Measurements from ENCODE around the gene LTBP2.

LTBP2 gene

DNA sequence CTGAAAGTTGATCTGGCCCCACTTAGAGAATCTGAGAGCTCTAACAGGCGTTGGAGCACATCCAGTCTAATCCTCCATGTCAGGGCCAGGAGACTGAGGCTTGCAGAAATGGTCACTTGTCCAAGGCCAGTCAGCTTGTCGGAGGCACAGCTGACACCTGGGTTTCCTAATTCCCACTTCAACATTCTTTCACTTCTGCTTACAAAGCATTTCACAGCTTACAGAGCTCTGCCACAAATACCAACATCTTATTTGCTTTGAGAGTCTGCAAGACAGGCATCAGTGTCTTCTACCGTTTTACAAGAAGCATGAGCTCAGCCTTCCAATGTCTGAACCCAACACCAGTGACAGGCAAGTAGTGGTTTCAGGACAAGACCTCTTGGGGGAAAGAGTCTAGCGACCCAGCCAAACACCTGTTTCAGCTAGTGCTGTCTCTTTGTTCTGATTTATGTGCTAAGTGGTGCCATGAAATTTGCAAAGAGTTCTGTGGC lies 86.6 kb downstream of the LTBP2 start (continued):
- TF ChIP-seq, protein P1, sequence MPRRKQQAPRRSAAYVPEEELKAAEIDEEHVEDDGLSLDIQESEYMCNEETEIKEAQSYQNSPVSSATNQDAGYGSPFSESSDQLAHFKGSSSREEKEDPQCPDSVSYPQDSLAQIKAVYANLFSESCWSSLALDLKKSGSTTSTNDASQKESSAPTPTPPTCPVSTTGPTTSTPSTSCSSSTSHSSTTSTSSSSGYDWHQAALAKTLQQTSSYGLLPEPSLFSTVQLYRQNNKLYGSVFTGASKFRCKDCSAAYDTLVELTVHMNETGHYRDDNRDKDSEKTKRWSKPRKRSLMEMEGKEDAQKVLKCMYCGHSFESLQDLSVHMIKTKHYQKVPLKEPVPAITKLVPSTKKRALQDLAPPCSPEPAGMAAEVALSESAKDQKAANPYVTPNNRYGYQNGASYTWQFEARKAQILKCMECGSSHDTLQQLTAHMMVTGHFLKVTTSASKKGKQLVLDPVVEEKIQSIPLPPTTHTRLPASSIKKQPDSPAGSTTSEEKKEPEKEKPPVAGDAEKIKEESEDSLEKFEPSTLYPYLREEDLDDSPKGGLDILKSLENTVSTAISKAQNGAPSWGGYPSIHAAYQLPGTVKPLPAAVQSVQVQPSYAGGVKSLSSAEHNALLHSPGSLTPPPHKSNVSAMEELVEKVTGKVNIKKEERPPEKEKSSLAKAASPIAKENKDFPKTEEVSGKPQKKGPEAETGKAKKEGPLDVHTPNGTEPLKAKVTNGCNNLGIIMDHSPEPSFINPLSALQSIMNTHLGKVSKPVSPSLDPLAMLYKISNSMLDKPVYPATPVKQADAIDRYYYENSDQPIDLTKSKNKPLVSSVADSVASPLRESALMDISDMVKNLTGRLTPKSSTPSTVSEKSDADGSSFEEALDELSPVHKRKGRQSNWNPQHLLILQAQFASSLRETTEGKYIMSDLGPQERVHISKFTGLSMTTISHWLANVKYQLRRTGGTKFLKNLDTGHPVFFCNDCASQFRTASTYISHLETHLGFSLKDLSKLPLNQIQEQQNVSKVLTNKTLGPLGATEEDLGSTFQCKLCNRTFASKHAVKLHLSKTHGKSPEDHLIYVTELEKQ (tag by site-specific recombination; IDR thresholded peaks at IDR 0.05; ENCODE audit: borderline replicate concordance) = no peak

DNA sequence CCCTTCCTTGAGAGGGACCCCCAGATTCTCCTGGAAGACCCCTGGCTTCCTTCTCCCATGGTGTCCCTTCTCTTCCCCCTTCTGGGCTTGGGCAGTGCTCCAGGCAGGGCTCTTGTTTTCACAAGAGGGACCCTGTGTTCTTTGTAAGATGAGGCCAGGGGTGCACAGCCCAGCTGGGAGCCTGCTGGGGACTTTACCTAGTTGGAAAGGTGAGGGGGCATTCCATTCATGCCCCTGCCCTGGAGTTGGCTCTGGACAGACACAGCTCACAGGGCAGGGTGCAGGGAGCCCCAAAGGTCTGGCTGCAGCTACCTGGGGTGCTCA lies 87.3 kb downstream of the LTBP2 start:
- POLR2A ChIA-PET = no interaction called here

DNA sequence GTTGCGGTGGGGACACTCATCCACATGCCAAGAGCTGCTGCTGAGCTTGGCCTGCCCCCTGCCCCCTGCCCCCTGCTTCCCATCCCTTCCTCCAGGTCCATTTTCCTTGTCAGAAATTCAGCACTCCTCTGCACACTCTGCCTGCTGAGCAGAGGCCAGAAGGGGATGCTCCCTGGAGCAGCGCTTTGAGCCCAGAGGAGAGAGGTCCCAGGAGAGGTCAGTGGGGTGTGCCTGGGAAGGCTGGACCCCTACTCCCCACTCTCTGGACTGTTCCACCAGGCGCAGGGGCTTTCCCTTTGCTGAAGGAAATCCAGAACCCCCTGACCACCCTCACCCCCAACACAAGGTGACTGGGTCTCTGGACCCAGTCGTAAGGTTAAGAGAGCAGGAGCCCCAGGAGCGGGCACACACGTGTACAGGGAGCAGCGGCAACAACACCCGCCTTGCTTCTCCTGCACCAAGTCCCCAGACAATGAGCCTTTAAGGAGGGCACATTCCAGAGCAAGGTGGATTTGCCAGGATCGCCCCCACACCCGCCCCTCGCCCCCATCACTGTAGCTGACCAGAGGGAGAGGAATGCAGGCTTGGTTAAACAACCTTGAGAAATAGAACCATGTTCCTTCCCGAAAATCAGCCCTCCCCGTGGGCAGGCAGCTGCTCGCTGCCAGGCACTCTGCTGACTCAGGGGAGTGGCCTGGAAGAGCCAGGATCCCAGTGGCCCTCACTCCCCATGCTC lies 87.8 kb downstream of the LTBP2 start:
- H3K36me3 ChIP-seq (ENCODE audit: control insufficient read depth in 2 of 2, insufficient read depth in 1 of 2, low read length in 2 of 2) = no peaks in the 10 kb centered on the region
- H3K27ac ChIP-seq (ENCODE audit: extremely low read depth, low read depth, low read length) = no peak overlapping the region
- no peaks in the 10 kb centered on the region for H3K9me3 ChIP-seq (ENCODE audit: control insufficient read depth, insufficient read depth, low read depth, low read length)
- H3K4me3 ChIP-seq (ENCODE audit: low read depth, low read length) = no peak overlapping the region
- H3K4me1 ChIP-seq (ENCODE audit: control insufficient read depth, insufficient read depth, low read length) = no peaks in the 10 kb centered on the region
- ChIA-PET CTCF (interaction anchor here (1.2 kb wide), 1 partner anchor 11 kb away, joined by 3 read pairs; no protein-coding TSS in a partner anchor), POLR2A (no interaction called here)
- TF ChIP-seq, protein P2, sequence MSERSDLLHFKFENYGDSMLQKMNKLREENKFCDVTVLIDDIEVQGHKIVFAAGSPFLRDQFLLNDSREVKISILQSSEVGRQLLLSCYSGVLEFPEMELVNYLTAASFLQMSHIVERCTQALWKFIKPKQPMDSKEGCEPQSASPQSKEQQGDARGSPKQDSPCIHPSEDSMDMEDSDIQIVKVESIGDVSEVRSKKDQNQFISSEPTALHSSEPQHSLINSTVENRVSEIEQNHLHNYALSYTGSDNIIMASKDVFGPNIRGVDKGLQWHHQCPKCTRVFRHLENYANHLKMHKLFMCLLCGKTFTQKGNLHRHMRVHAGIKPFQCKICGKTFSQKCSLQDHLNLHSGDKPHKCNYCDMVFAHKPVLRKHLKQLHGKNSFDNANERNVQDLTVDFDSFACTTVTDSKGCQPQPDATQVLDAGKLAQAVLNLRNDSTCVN (tag by site-specific recombination; optimal IDR thresholded peaks at IDR 0.05) = no peak
- TF ChIP-seq, protein P3, sequence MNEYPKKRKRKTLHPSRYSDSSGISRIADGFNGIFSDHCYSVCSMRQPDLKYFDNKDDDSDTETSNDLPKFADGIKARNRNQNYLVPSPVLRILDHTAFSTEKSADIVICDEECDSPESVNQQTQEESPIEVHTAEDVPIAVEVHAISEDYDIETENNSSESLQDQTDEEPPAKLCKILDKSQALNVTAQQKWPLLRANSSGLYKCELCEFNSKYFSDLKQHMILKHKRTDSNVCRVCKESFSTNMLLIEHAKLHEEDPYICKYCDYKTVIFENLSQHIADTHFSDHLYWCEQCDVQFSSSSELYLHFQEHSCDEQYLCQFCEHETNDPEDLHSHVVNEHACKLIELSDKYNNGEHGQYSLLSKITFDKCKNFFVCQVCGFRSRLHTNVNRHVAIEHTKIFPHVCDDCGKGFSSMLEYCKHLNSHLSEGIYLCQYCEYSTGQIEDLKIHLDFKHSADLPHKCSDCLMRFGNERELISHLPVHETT (tag by site-specific recombination; IDR thresholded peaks at IDR 0.05) = no peak
- TF ChIP-seq ZNF404 (tag by site-specific recombination; IDR thresholded peaks at IDR 0.05) = no peak
- TF ChIP-seq ZFHX2 (tag by site-specific recombination; conservative IDR thresholded peaks at IDR 0.05) = no peak
- TF ChIP-seq, protein P4, sequence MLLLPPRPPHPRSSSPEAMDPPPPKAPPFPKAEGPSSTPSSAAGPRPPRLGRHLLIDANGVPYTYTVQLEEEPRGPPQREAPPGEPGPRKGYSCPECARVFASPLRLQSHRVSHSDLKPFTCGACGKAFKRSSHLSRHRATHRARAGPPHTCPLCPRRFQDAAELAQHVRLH (tag by site-specific recombination; IDR thresholded peaks at IDR 0.05) = no peak
- TF ChIP-seq, protein P5, sequence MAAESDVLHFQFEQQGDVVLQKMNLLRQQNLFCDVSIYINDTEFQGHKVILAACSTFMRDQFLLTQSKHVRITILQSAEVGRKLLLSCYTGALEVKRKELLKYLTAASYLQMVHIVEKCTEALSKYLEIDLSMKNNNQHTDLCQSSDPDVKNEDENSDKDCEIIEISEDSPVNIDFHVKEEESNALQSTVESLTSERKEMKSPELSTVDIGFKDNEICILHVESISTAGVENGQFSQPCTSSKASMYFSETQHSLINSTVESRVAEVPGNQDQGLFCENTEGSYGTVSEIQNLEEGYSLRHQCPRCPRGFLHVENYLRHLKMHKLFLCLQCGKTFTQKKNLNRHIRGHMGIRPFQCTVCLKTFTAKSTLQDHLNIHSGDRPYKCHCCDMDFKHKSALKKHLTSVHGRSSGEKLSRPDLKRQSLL (tag by site-specific recombination; IDR thresholded peaks at IDR 0.05) = no peak
- TF ChIP-seq ZNF624 (tag by site-specific recombination; IDR thresholded peaks at IDR 0.05) = no peak
- no peak for TF ChIP-seq ZNF140 (tag by site-specific recombination; IDR thresholded peaks at IDR 0.05)
- no peak for TF ChIP-seq ZNF341 (tag by site-specific recombination; IDR thresholded peaks at IDR 0.05; ENCODE audit: low read depth)
- no peak for TF ChIP-seq OVOL3 (tag by site-specific recombination; IDR thresholded peaks at IDR 0.05)
- TF ChIP-seq, protein P6, sequence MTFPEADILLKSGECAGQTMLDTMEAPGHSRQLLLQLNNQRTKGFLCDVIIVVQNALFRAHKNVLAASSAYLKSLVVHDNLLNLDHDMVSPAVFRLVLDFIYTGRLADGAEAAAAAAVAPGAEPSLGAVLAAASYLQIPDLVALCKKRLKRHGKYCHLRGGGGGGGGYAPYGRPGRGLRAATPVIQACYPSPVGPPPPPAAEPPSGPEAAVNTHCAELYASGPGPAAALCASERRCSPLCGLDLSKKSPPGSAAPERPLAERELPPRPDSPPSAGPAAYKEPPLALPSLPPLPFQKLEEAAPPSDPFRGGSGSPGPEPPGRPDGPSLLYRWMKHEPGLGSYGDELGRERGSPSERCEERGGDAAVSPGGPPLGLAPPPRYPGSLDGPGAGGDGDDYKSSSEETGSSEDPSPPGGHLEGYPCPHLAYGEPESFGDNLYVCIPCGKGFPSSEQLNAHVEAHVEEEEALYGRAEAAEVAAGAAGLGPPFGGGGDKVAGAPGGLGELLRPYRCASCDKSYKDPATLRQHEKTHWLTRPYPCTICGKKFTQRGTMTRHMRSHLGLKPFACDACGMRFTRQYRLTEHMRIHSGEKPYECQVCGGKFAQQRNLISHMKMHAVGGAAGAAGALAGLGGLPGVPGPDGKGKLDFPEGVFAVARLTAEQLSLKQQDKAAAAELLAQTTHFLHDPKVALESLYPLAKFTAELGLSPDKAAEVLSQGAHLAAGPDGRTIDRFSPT (tag by site-specific recombination; IDR thresholded peaks at IDR 0.05) = no peak

More for the DNA sequence above, 87.3 kb downstream of the LTBP2 start:
- TF ChIP-seq ZNF214 (tag by site-specific recombination; IDR thresholded peaks at IDR 0.05; ENCODE audit: borderline replicate concordance) = no peak
- TF ChIP-seq ZNF341 (tag by site-specific recombination; IDR thresholded peaks at IDR 0.05; ENCODE audit: low read depth) = 0 out of 2 replicates have a peak, but pooled peaks have one; percentile 28
- no peaks in the 10 kb centered on the region for H3K4me1 ChIP-seq (ENCODE audit: control insufficient read depth, insufficient read depth, low read length)
- CTCF ChIA-PET = no interaction called here
- H3K36me3 ChIP-seq (ENCODE audit: control insufficient read depth in 2 of 2, insufficient read depth in 1 of 2, low read length in 2 of 2) = no peaks in the 10 kb centered on the region
- no peak overlapping the region for H3K4me3 ChIP-seq (ENCODE audit: low read depth, low read length)
- no peaks in the 10 kb centered on the region for H3K9me3 ChIP-seq (ENCODE audit: control insufficient read depth, insufficient read depth, low read depth, low read length)
- H3K27ac ChIP-seq (ENCODE audit: extremely low read depth, low read depth, low read length) = no peak overlapping the region
